GM18499 (cell line): ENCODE data around the gene BLTP1.

Source experiments
- ATAC-seq: cut with Tn5 transposase; IDR thresholded peaks from one replicate; pipeline ENCODE4 v1.9.1; 2021; ENCODE audit warnings: moderate number of reproducible peaks; ENCODE audit not compliant: insufficient read depth, unreplicated experiment

Gene BLTP1

DNA sequence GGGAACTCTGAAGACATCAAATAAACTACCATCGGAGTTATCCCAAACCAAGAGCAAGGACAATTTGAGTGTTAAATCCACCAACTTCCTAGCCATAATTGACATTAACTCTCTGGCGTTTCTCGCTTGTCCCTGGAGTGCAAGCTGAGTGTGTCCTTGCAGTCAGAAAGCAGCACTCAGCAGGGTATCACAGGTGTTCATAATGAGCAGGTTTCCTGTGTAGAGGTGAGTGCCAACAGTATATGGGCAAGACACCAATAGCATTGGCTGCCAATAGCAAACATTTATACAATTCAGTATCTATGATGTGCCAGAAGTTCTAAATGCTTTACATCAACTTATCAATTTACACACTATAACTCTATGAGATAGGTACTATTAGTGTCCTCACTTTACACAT lies 11.2 kb downstream of the BLTP1 start:
- ATAC-seq: no peak

DNA sequence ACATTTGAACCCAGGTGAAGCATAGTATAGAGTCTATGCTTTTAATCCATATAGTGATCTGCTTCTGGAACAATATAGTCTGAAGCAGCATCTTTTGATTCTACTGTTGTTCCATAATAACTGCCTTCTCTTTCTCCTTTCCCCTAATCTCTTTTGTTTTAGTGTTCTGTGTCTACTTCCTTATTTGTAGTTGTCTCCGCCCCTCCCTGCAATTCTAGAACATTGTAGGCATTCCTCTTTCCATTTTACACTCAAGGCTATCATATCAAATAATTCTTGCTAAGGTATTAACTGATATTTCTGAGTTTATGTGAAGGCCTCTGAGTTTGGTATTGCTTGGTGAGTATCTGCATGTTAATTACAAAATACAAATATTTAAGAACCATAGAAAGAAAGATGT lies 11.6 kb downstream of the BLTP1 start:
- no peak for ATAC-seq

DNA sequence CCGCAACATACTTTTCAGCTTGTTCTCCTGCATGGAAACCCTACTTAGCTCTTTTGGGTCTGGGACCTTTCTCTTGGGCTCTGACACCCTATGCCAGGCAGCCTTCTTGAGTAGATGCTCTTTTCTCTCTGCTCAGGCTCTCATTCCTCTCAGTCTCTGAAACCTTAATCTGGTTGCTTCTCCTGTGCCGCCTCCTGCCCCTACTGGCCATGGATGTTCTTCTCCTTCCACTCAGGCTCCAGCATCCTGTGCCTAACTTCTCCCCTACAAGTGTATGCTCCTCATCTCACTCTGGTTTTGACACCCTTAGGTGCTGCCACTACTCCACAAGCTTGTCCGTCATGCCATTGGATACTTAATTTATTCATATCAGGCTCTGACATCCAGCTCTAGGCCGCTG lies 15.2 kb downstream of the BLTP1 start:
- ATAC-seq: no peak

DNA sequence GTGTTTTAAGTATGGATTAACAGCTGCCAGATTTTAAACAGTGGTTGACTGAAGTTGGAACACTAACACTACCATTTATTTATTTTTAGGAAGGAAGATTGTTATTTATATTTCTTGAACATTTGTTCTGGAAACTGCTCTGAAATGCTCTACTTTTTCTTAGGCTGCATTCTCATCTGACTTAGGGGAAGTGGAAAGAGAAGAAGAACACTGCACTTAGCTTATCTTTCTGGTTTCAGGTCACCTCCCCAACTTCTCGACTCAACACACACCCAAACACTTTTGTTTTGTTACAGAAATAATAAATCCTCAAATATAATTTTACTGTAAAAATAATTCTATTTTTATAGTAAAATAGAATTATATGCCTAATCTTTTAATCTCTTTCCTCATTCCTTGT lies 18.6 kb downstream of the BLTP1 start:
- no peak for ATAC-seq

DNA sequence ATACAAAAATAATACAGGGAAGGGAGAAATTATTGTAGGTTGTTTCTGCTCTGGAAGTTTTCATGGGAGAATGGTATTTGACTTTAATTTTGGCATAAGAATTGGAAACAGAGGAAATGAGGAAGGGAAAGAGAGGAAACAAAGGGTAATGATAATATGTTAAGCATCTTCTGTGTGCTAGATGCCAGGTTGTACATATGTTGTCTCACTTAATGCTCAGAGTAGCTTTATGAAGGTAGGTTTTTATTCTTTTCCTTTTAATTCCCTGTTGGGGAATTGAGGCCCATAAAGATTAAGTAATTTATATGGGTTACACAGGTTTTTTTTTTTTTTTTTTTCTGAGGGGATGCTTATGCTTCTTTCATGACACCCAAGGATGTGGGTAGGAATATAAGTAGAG lies 19.2 kb downstream of the BLTP1 start:
- no peak for ATAC-seq

DNA sequence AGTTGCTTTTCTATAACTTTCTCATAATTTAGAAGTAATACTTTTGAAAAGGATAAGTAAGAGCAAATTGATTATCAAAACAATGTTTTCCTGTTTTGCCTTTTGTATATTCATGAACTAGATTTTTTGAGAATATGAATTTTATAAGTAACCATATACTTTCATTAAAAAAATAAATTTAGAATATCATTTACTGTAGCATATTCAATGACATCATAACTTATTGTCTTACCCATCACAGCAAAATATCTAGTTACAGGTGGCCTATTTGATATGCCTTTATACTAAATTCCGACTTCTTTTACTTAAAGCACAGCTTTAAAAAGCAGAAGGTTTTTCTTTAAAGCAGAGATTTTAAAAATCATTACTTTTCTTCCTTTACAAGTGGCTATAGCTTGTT lies 20.1 kb downstream of the BLTP1 start:
- ATAC-seq: no peak

DNA sequence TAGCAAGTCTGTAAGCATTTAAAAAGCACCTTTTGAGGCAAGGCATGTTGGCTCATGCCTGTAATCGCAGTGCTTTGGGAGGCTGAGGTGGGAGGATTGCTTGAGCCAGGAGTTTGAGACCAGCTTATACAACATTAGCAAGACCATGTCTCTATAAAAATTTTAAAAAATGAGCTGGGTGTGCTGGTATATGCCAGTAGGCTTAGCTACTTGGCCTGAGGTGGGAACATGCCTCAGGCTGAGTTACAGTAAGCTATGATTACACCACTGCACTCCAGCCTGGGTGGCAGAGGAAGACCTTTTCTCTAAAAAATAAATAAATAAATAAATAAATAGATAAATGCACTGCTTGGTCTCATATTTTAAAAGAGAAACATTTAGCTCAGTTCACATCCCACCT lies 26.8 kb downstream of the BLTP1 start:
- no peak for ATAC-seq

DNA sequence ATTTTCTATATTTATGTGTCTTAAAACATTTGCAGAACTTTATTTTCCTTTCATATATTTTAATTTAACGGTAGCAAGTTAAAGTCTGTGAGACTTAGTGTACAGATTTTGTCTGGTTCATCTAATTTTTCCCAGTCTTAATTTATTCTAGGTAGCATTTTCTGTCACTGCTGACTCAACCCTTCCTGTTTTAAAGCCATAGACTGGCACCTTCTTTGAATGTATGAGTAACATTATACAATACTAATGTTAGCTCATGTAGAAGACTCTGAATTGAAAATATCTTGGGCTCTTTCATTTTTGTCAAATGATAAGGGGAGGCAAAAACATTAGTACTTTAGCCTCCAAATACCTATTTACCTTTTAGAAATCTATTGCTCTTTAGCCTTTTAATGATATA lies 43.6 kb downstream of the BLTP1 start:
- ATAC-seq: no peak
